Type B pancreatic cell (in vitro differentiated cells): ENCODE data around the gene MYOG. TPM values are rescaled to one million over a fixed set of nuclear protein-coding genes. Genes with fewer than 3 reads are reported as not detected.

ENCODE experiments used
- DNase-seq: peaks from one replicate; pipeline ENCODE4 v3.0.0; 2021; ENCODE audit warnings: mixed read lengths; ENCODE audit not compliant: unreplicated experiment; ENCODE audit errors: extremely low spot score
- H3K27ac Mint-ChIP-seq: 2 replicates; pipeline ENCODE4 v1.8.0; 2021; ENCODE audit warnings: mild to moderate bottlenecking, mixed read lengths
- H3K27me3 Mint-ChIP-seq: 2 replicates; pipeline ENCODE4 v1.8.0; 2021; ENCODE audit warnings: mixed read lengths
- H3K36me3 Mint-ChIP-seq: 2 replicates; pipeline ENCODE4 v1.8.0; 2021; ENCODE audit warnings: mixed read lengths
- H3K4me1 Mint-ChIP-seq: one replicate; pipeline ENCODE4 v1.8.0; 2021; ENCODE audit warnings: mixed read lengths; ENCODE audit not compliant: unreplicated experiment
- H3K4me3 Mint-ChIP-seq: 2 replicates; pipeline ENCODE4 v1.8.0; 2021; ENCODE audit warnings: mild to moderate bottlenecking, mixed read lengths
- H3K9me3 Mint-ChIP-seq: 2 replicates; pipeline ENCODE4 v1.8.0; 2021; ENCODE audit warnings: mixed read lengths
- CTCF ChIP-seq: fragments of 200-600 bp; sonication (generic); conservative IDR thresholded peaks from 2 replicates; pipeline ENCODE4 v1.5.0; 2021; ENCODE audit warnings: antibody characterized with exemption, mild to moderate bottlenecking
- total RNA-seq: library from RNA; stranded (reverse); gene quantifications from 2 replicates; pipeline ENCODE4 v1.2.1, GENCODE V29; 2021; ENCODE audit warnings: low replicate concordance

Gene MYOG
- total RNA-seq, 1 donor from 2014 or later: 2.1 TPM

- Mint-ChIP-seq H3K4me1 (peaks cover 27% of the 10 kb centered on the region), H3K27me3 (peaks cover 56% of the 10 kb centered on the region), H3K4me3 (no peak overlapping the region)
Measured at GRCh38 chr1:203129501-203130231, 43.9 kb upstream of the MYOG start.

GRCh38 chr1:203128716-203129500 is 43.1 kb upstream of the MYOG start:
- Mint-ChIP-seq H3K27me3 (peaks cover 64% of the 10 kb centered on the region), H3K36me3 (no peaks in the 10 kb centered on the region), H3K27ac (no peak overlapping the region), H3K4me3 (peak overlapping the region; percentile 82), H3K9me3 (no peaks in the 10 kb centered on the region), H3K4me1 (peaks cover 25% of the 10 kb centered on the region)
- peak; percentile 58 for DNase-seq
- TF ChIP-seq CTCF: no peak

More at GRCh38 chr1:203129501-203130231, 43.9 kb upstream of the MYOG start:
- H3K27ac Mint-ChIP-seq: no peak overlapping the region
- no peaks in the 10 kb centered on the region for H3K36me3 Mint-ChIP-seq
- no peaks in the 10 kb centered on the region for H3K9me3 Mint-ChIP-seq
- TF ChIP-seq CTCF: no peak
- peak; percentile 51 for DNase-seq

- Mint-ChIP-seq H3K4me3 (peak overlapping the region; percentile 82), H3K4me1 (peaks cover 22% of the 10 kb centered on the region), H3K27ac (no peak overlapping the region), H3K9me3 (no peaks in the 10 kb centered on the region), H3K36me3 (no peaks in the 10 kb centered on the region), H3K27me3 (peaks cover 69% of the 10 kb centered on the region)
- no peak for TF ChIP-seq CTCF
- no peak for DNase-seq
Measured at GRCh38 chr1:203128431-203128715, 42.6 kb upstream of the MYOG start.

- H3K27ac Mint-ChIP-seq: peak within 1 kb of the TSS; percentile 21
- peaks cover 70% of the 10 kb centered on the region for H3K27me3 Mint-ChIP-seq
- H3K36me3 Mint-ChIP-seq: no peaks in the 10 kb centered on the region
- DNase-seq: peak; percentile 75
- no peaks in the 10 kb centered on the region for H3K9me3 Mint-ChIP-seq
- TF ChIP-seq CTCF: peak; percentile 64
- H3K4me1 Mint-ChIP-seq: peaks cover 22% of the 10 kb centered on the region
- H3K4me3 Mint-ChIP-seq: peak within 1 kb of the TSS; percentile 84
Measured at GRCh38 chr1:203127666-203128430, 42.0 kb upstream of the MYOG start, which contains the start of gene ADORA1. Gene ADORA1, plus strand, starts transcription at chr1:203127726. Its CDS starts 1,116 bp downstream, at chr1:203128842.

GRCh38 chr1:203126866-203127665 is 41.3 kb upstream of the MYOG start:
- Mint-ChIP-seq H3K9me3 (no peaks in the 10 kb centered on the region), H3K36me3 (no peaks in the 10 kb centered on the region), H3K4me3 (peak overlapping the region; percentile 84), H3K27ac (peak overlapping the region; percentile 21), H3K4me1 (peaks cover 22% of the 10 kb centered on the region), H3K27me3 (peaks cover 75% of the 10 kb centered on the region)
- no peak for TF ChIP-seq CTCF
- peak; percentile 45 for DNase-seq
